ENCODE data around the gene TSSK6.

TSSK6 gene

DNA sequence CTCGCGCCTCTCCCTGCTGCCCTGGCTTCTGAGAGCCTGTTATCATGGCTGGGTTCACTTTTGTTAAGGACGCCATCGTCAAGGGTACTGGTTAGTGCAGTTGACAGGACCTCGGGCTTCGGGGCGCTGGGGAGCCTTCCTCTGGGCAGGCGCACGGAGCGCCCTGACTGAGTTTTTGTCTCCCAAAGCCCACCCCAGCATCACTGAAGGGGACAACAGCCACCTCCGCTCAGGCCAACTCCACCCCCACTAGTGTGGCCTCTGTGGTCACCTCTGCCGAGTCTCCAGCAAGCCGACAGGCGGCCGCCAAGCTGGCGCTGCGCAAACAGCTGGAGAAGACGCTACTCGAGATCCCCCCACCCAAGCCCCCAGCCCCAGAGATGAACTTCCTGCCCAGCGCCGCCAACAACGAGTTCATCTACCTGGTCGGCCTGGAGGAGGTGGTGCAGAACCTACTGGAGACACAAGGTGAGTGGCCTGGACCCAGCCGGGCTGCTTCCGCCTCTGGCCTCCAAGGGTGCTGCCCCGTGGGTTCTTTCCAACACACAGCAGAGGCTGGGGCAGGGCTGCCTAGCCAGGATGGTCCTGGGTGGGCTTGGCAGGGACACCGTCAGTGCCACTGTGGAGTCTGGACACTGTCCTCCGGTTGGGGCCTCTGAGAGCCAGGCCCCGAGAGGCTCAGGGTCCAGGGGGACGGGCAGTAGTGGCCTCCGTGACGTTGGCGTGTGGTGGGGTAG is 16.9 kb downstream of the TSSK6 start:
- TF ChIP-seq, protein P1, sequence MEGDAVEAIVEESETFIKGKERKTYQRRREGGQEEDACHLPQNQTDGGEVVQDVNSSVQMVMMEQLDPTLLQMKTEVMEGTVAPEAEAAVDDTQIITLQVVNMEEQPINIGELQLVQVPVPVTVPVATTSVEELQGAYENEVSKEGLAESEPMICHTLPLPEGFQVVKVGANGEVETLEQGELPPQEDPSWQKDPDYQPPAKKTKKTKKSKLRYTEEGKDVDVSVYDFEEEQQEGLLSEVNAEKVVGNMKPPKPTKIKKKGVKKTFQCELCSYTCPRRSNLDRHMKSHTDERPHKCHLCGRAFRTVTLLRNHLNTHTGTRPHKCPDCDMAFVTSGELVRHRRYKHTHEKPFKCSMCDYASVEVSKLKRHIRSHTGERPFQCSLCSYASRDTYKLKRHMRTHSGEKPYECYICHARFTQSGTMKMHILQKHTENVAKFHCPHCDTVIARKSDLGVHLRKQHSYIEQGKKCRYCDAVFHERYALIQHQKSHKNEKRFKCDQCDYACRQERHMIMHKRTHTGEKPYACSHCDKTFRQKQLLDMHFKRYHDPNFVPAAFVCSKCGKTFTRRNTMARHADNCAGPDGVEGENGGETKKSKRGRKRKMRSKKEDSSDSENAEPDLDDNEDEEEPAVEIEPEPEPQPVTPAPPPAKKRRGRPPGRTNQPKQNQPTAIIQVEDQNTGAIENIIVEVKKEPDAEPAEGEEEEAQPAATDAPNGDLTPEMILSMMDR (IDR thresholded peaks at IDR 0.05; ENCODE audit: insufficient read depth, low read length, poor library complexity, severe bottlenecking): no peak
- TF ChIP-seq EZH2phosphoT487 (conservative IDR thresholded peaks at IDR 0.05; ENCODE audit: low read length): no peak
- Histone ChIP-seq H3K9ac (ENCODE audit: low read length) (no peak overlapping the region), H3F3A (ENCODE audit: insufficient read depth) (no peaks in the 10 kb centered on the region), H3K9me3 (ENCODE audit: insufficient read depth, low read length) (no peaks in the 10 kb centered on the region), H3K79me2 (ENCODE audit: insufficient read depth, low read length) (no peaks in the 10 kb centered on the region), H3K4me3 (ENCODE audit: insufficient read depth, low read length, poor library complexity, severe bottlenecking) (no peak overlapping the region), H3K27me3 (ENCODE audit: low read length) (no peaks in the 10 kb centered on the region), H3K9me2 (replicated peaks; ENCODE audit: insufficient read depth, low read length) (no peaks in the 10 kb centered on the region), H3K27ac (ENCODE audit: low read depth, low read length) (no peak overlapping the region), H3K4me2 (ENCODE audit: low read depth, low read length, poor library complexity, severe bottlenecking) (no peak overlapping the region), H2AFZ (ENCODE audit: low read depth, low read length, severe bottlenecking) (no peak overlapping the region), H4K20me1 (ENCODE audit: low read depth, low read length) (no peaks in the 10 kb centered on the region), H3K36me3 (ENCODE audit: low read length) (no peaks in the 10 kb centered on the region; the same call in none of the 2 replicates)

DNA sequence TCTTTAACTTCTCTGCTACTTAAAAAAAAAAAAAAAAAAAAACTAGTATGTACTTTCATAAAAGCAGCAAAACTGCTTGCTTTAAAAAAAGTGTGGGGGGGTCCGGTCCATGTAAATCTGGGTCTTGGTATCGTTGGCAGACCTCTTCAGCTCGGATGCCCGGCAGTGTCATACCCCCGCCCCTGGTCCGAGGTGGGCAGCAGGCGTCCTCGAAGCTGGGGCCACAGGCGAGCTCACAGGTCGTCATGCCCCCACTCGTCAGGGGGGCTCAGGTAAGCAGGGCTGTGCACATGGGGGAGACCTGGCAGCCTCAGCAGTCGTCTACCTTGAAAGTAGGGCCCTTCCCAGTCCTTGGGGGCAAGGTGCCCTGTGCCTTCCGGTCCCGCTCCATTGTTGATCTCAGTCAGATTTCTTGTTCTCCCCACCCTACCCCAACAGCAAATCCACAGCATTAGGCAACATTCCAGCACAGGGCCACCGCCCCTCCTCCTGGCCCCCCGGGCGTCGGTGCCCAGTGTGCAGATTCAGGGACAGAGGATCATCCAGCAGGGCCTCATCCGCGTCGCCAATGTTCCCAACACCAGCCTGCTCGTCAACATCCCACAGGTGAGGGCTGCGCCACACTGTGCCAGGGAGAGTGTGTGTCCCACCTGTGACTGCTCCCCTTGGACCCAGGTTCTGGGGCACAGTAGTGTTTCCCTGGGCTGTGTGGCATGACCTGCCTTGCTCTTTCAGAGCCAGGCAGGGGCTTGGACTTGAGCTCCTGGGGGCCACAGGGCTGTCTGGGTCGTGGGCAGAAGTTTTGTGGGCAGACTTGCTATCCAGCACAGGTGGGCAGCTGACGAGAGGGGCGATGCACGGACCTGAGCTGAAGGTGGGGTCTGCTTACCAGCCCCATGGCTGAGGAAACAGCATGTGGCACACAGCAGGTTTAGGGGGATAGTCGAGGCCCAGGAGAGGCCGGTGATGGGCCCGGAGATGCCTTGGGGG is 19.4 kb downstream of the TSSK6 start:
- no peak overlapping the region for H2AFZ ChIP-seq (ENCODE audit: low read depth, low read length, severe bottlenecking)
- H3K36me3 ChIP-seq (ENCODE audit: low read length): no peaks in the 10 kb centered on the region; the same call in 1 of the 2 replicates
- H3K4me2 ChIP-seq (ENCODE audit: low read depth, low read length, poor library complexity, severe bottlenecking): no peak overlapping the region

DNA sequence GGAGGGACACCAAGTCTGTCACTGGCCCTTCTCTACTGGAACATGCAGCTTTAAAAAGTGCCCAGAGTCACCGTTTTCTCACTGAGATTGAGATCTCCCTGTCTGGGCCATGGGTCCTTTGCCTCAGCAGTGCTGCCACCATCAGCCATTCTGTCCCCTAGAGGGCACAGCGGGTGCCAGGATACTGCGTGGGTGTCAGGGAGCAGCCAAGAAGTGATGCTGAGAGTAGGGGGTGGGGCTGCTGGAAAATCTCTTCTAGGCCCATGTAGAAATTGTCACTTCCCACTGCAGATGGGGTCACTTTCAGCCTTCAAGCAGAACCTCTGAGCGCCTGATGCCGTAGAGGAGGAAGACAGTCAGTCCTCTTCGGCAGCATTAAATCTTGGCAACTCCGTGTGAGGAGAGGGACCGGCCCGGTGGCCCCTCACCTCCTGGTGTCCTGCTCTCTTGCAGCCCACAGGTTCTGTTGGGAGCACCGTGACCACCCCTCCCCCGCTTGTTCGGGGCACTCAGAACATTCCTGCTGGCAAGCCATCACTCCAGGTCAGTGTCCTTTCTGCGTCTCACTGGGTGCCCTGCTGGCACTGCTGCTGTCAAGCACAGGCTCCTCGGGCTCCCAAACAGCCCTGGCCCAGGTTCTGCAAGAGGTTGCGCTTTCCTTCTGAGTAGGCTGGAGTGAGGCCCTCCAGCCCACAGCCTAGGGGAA is 21.4 kb downstream of the TSSK6 start:
- Histone ChIP-seq H3K27ac (ENCODE audit: low read depth, low read length) (no peak overlapping the region), H3K4me2 (ENCODE audit: low read depth, low read length, poor library complexity, severe bottlenecking) (no peak overlapping the region), H3K9me3 (ENCODE audit: insufficient read depth, low read length) (no peaks in the 10 kb centered on the region), H3K9ac (ENCODE audit: low read length) (no peak overlapping the region), H3K27me3 (ENCODE audit: low read length) (no peaks in the 10 kb centered on the region), H3K9me2 (replicated peaks; ENCODE audit: insufficient read depth, low read length) (no peaks in the 10 kb centered on the region), H3K4me3 (ENCODE audit: insufficient read depth, low read length, poor library complexity, severe bottlenecking) (no peak overlapping the region), H3K36me3 (ENCODE audit: low read length) (no peaks in the 10 kb centered on the region; the same call in 1 of the 2 replicates), H3F3A (ENCODE audit: insufficient read depth) (peaks cover 13% of the 10 kb centered on the region), H3K79me2 (ENCODE audit: insufficient read depth, low read length) (peaks cover 24% of the 10 kb centered on the region), H2AFZ (ENCODE audit: low read depth, low read length, severe bottlenecking) (no peak overlapping the region), H4K20me1 (ENCODE audit: low read depth, low read length) (no peaks in the 10 kb centered on the region)
- TF ChIP-seq, protein P1 (IDR thresholded peaks at IDR 0.05; ENCODE audit: insufficient read depth, low read length, poor library complexity, severe bottlenecking): no peak
- no peak for TF ChIP-seq EZH2phosphoT487 (conservative IDR thresholded peaks at IDR 0.05; ENCODE audit: low read length)

More for the DNA sequence above, 19.4 kb downstream of the TSSK6 start:
- TF ChIP-seq EZH2phosphoT487 (conservative IDR thresholded peaks at IDR 0.05; ENCODE audit: low read length): no peak
- TF ChIP-seq, protein P1 (IDR thresholded peaks at IDR 0.05; ENCODE audit: insufficient read depth, low read length, poor library complexity, severe bottlenecking): no peak
- Histone ChIP-seq H3K9ac (ENCODE audit: low read length) (no peak overlapping the region), H3K79me2 (ENCODE audit: insufficient read depth, low read length) (peaks cover 11% of the 10 kb centered on the region), H3K9me3 (ENCODE audit: insufficient read depth, low read length) (no peaks in the 10 kb centered on the region), H3K9me2 (replicated peaks; ENCODE audit: insufficient read depth, low read length) (no peaks in the 10 kb centered on the region), H3K27me3 (ENCODE audit: low read length) (no peaks in the 10 kb centered on the region), H3F3A (ENCODE audit: insufficient read depth) (no peaks in the 10 kb centered on the region), H3K4me3 (ENCODE audit: insufficient read depth, low read length, poor library complexity, severe bottlenecking) (no peak overlapping the region), H3K27ac (ENCODE audit: low read depth, low read length) (no peak overlapping the region), H4K20me1 (ENCODE audit: low read depth, low read length) (no peaks in the 10 kb centered on the region)

All from SU-DHL-6 (cell line).